CD14-positive monocyte (primary cell): ENCODE measurements around the gene ANKRD44. TPM values are rescaled to one million over a fixed set of nuclear protein-coding genes. Genes with fewer than 3 reads are reported as not detected.
A peak's percentile ranks its signal among the peaks of the same experiment; 100 is the strongest.

Source experiments
- DNase-seq, 3 donors: peaks; one replicate each; pipeline ENCODE4 v3.0.0-alpha.2; 2011 to 2022
- H2AFZ ChIP-seq: 2 replicates; pipeline ENCODE4 v1.6.0; 2012; ENCODE audit warnings: mild to moderate bottlenecking, low read depth, low read length, inconsistent platforms; ENCODE audit not compliant: insufficient read depth, poor library complexity, severe bottlenecking
- H3K27ac ChIP-seq, 2 donors: 1 replicate in 1 of 2; 2 replicates in 1 of 2; pipeline ENCODE4 v1.5.1; 2012 to 2013; ENCODE audit warnings: low read length in 2 of 2, control low read depth in 1 of 2, inconsistent platforms in 1 of 2, low read depth in 1 of 2, mild to moderate bottlenecking in 1 of 2
- H3K27me3 ChIP-seq, 2 donors: one replicate each; pipeline versions ENCODE4 v1.6.0 to v1.6.1; 2011 to 2013; ENCODE audit warnings: low read length in 2 of 2; ENCODE audit not compliant: control insufficient read depth in 2 of 2, insufficient read depth in 2 of 2
- H3K36me3 ChIP-seq, 2 donors: replicated peaks in 1 of 2; 1 replicate in 1 of 2; 2 replicates in 1 of 2; pipeline versions ENCODE4 v1.5.1 to v1.6.1; 2012 to 2013; ENCODE audit warnings: low read length in 2 of 2, control low read depth in 1 of 2, inconsistent platforms in 1 of 2, mild to moderate bottlenecking in 1 of 2; ENCODE audit not compliant: insufficient read depth in 2 of 2, control insufficient read depth in 1 of 2
- H3K4me1 ChIP-seq, 2 donors: 1 replicate in 1 of 2; 2 replicates in 1 of 2; pipeline versions ENCODE4 v1.5.1 to v1.6.1; 2012 to 2013; ENCODE audit warnings: low read length in 2 of 2, control low read depth in 1 of 2, inconsistent platforms in 1 of 2, mild to moderate bottlenecking in 1 of 2, moderate library complexity in 1 of 2; ENCODE audit not compliant: insufficient read depth in 2 of 2, control insufficient read depth in 1 of 2
- H3K4me2 ChIP-seq: replicated peaks from 2 replicates; pipeline ENCODE3; 2012; ENCODE audit warnings: low read length, moderate library complexity, mild to moderate bottlenecking; ENCODE audit not compliant: poor library complexity, severe bottlenecking; ENCODE audit errors: extremely low read depth
- H3K4me3 ChIP-seq, 3 experiments: fragments of 200-600 bp in 1 of 3; sonication (generic) in 1 of 3; replicated peaks in 1 of 3; 1 replicate in 2 of 3; 2 replicates in 1 of 3; pipeline ENCODE4 v1.5.1; 2011 to 2013; ENCODE audit warnings: low read length in 3 of 3, mild to moderate bottlenecking in 3 of 3, control low read depth in 2 of 3, low read depth in 2 of 3, inconsistent platforms in 1 of 3, moderate library complexity in 1 of 3
- H3K79me2 ChIP-seq: 2 replicates; pipeline ENCODE4 v1.6.0; 2012; ENCODE audit warnings: mild to moderate bottlenecking, control low read depth, inconsistent platforms, low read length, moderate library complexity; ENCODE audit not compliant: insufficient read depth
- H3K9ac ChIP-seq: 2 replicates; pipeline ENCODE4 v1.6.0; 2017; ENCODE audit warnings: low read length, mild to moderate bottlenecking; ENCODE audit not compliant: insufficient read depth, poor library complexity, severe bottlenecking
- H3K9me3 ChIP-seq, 2 donors: replicated peaks in 1 of 2; 1 replicate in 1 of 2; 2 replicates in 1 of 2; pipeline versions ENCODE4 v1.5.1 to v1.6.1; 2012 to 2013; ENCODE audit warnings: low read length in 2 of 2, control low read depth in 1 of 2; ENCODE audit not compliant: control insufficient read depth in 1 of 2, insufficient read depth in 1 of 2
- H4K20me1 ChIP-seq: 2 replicates; pipeline ENCODE4 v1.6.0; 2012; ENCODE audit warnings: mild to moderate bottlenecking, low read length, control low read depth, moderate library complexity; ENCODE audit not compliant: insufficient read depth
- H3K27ac Mint-ChIP-seq, 7 donors: one replicate each; pipeline ENCODE4 v1.8.0; 2020; ENCODE audit warnings: mild to moderate bottlenecking in 7 of 7, mixed read lengths in 7 of 7, moderate library complexity in 6 of 7, inconsistent platforms in 2 of 7
- H3K27me3 Mint-ChIP-seq, 3 donors: one replicate each; pipeline ENCODE4 v1.8.0; 2021 to 2022; ENCODE audit warnings: low read depth in 3 of 3, mild to moderate bottlenecking in 3 of 3, mixed read lengths in 3 of 3, moderate library complexity in 3 of 3, inconsistent platforms in 1 of 3
- H3K36me3 Mint-ChIP-seq, 2 donors: one replicate each; pipeline ENCODE4 v1.8.0; 2020; ENCODE audit warnings: mixed read lengths in 2 of 2, inconsistent platforms in 1 of 2, mild to moderate bottlenecking in 1 of 2
- H3K4me1 Mint-ChIP-seq: one replicate; pipeline ENCODE4 v1.8.0; 2020; ENCODE audit warnings: mild to moderate bottlenecking, mixed read lengths
- H3K4me3 Mint-ChIP-seq, 2 donors: one replicate each; pipeline ENCODE4 v1.8.0; 2020; ENCODE audit warnings: mild to moderate bottlenecking in 2 of 2, mixed read lengths in 2 of 2, moderate library complexity in 1 of 2
- H3K9me3 Mint-ChIP-seq, 7 donors: one replicate each; pipeline ENCODE4 v1.8.0; 2020 to 2022; ENCODE audit warnings: mixed read lengths in 7 of 7, mild to moderate bottlenecking in 6 of 7, moderate library complexity in 6 of 7, inconsistent platforms in 2 of 7
- CTCF ChIP-seq: fragments of 200-600 bp; IDR thresholded peaks from one replicate; pipeline ENCODE4 v1.8.0; 2022; ENCODE audit warnings: antibody characterized with exemption, mild to moderate bottlenecking
- WGBS: methylation state at CpG from one replicate; pipeline ENCODE4 v1.1.5; 2013; ENCODE audit warnings: missing lambda C conversion rate; ENCODE audit not compliant: insufficient coverage; 5-methylcytosine and 5-hydroxymethylcytosine counted together
- intact Hi-C, 2 donors: fragments of 100-400 bp; cut with micrococcal nuclease; formaldehyde crosslinking; loops; one replicate each; pipeline versions ENCODE4 v1.15.0 to v1.15.1; 2023
- polyA plus RNA-seq, 3 donors: library from polyadenylated mRNA; depleted of rRNA in 1 of 3; unstranded in 2 of 3; stranded (reverse) in 1 of 3; fragments of 300-500 nt in 2 of 3; fragments of >200 nt in 1 of 3; fragmentation: Illumina TruSeq in 2 of 3; gene quantifications; 1 replicate in 2 of 3; 2 replicates in 1 of 3; pipeline ENCODE4 v1.2.3, GENCODE V29; 2012 to 2021

The ANKRD44 gene
- polyA plus RNA-seq, 3 donors, result 55.7 to 91.9 (median 64.9) TPM

- Histone ChIP-seq H3K9ac (no peak overlapping the region), H3K4me1 (peaks cover 39 to 47% of the 10 kb centered on the region in 2 donors), H3K36me3 (peaks cover 4 to 31% of the 10 kb centered on the region in 2 donors), H2AFZ (no peak overlapping the region), H4K20me1 (peaks cover 71% of the 10 kb centered on the region), H3K9me3 (no peaks in the 10 kb centered on the region), H3K4me3 (peak overlapping the region in 1 of 3 experiments; percentile 9), H3K79me2 (peaks cover 68% of the 10 kb centered on the region), H3K4me2 (peak overlapping the region; percentile 37), H3K27me3 (no peaks in the 10 kb centered on the region), H3K27ac (peak overlapping the region in 1 of 2 donors; percentile 82)
- Mint-ChIP-seq H3K9me3 (no peaks in the 10 kb centered on the region), H3K27ac (peak overlapping the region; percentile 80 to 94 (median 87)), H3K4me3 (no peak overlapping the region), H3K27me3 (no peaks in the 10 kb centered on the region), H3K36me3 (peaks cover 24 to 42% of the 10 kb centered on the region in 2 donors), H3K4me1 (peaks cover 44% of the 10 kb centered on the region)
- peak; percentile 44 to 61 (median 49) for DNase-seq
- no peak for TF ChIP-seq CTCF
- intact Hi-C loops, result no loop called here
- WGBS, result no CpG with 5 or more reads among the region's 3 CpGs
Measured at GRCh38 chr2:197138506-197138905, 172.1 kb downstream of the ANKRD44 start.

- no peaks in the 10 kb centered on the region for H3K27me3 Mint-ChIP-seq
- peak overlapping the region in 1 of 3 experiments; percentile 9 for H3K4me3 ChIP-seq
Measured at GRCh38 chr2:197137826-197138477, 172.6 kb downstream of the ANKRD44 start.

More at GRCh38 chr2:197137826-197138477, 172.6 kb downstream of the ANKRD44 start:
- intact Hi-C loops, result no loop called here
- Histone ChIP-seq H3K9ac (no peak overlapping the region), H4K20me1 (peaks cover 76% of the 10 kb centered on the region), H3K27ac (peak overlapping the region; percentile 32 to 82), H3K36me3 (peaks cover 7 to 37% of the 10 kb centered on the region in 2 donors), H3K27me3 (no peaks in the 10 kb centered on the region), H3K4me2 (peak overlapping the region; percentile 37), H3K79me2 (peaks cover 71% of the 10 kb centered on the region), H3K9me3 (no peaks in the 10 kb centered on the region), H2AFZ (no peak overlapping the region), H3K4me1 (peaks cover 39 to 47% of the 10 kb centered on the region in 2 donors)
- Mint-ChIP-seq H3K4me1 (peaks cover 44% of the 10 kb centered on the region), H3K36me3 (peaks cover 30 to 48% of the 10 kb centered on the region in 2 donors), H3K27ac (peak overlapping the region; percentile 80 to 94 (median 87)), H3K4me3 (no peak overlapping the region), H3K9me3 (no peaks in the 10 kb centered on the region)
- no CpG with 5 or more reads among the region's 3 CpGs for WGBS
- TF ChIP-seq CTCF, result no peak
- DNase-seq, result peak; percentile 55 to 75 (median 72)
